ENCODE results near the gene KPNA6.

KPNA6 gene

DNA sequence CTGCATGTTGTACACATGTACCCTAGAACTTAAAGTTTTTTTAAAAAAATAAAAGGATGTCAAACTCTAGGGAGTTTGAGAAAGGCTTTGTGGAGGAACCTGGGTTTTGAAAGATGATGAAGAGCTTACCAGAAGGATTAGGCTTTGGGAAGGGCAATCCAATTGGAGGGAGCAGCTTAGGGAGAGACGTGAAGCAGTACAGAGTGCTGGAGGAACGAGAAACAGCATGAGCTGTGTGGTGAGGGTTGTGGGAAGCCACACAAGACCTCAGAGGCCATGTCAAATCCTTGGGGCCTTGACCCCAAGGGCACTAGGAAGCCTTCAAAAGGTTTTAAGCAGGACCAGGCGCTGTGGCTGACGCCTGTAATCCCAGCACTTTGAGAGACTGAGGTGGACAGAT lies 8.4 kb upstream of the KPNA6 start:
- H3K79me2 ChIP-seq (ENCODE audit: insufficient read depth, low read length) = no peaks in the 10 kb centered on the region
- no peak for ATAC-seq (ENCODE audit: insufficient read depth, low read depth)
- no peak overlapping the region for H3K27ac ChIP-seq (ENCODE audit: low read length)

DNA sequence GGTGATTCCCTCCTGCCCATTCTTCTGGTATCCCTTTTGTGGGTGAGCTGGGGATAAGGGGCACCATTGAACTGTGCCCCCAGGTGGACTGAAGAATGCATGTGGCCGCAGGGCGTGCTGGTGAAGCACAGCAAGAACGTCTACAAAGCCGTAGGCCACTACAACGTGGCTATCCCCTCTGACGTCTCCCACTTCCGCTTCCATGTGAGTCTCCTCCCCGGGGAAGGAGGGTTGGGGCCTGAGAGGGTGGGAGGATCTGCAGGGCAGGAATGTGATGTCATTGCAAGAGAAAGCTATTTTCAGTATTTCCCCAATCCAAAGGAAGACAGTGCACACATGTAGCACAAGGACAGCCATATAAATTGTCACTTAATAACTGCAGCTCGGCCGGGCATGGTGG lies 7.5 kb upstream of the KPNA6 start:
- no peak overlapping the region for H3K27ac ChIP-seq (ENCODE audit: low read length)
- no peaks in the 10 kb centered on the region for H3K27me3 ChIP-seq (ENCODE audit: insufficient read depth, low read length, poor library complexity)
- H3K36me3 ChIP-seq (ENCODE audit: insufficient read depth, low read length) = peaks cover 63% of the 10 kb centered on the region
- H3K4me1 ChIP-seq (ENCODE audit: insufficient read depth, low read length) = no peaks in the 10 kb centered on the region
- H3K9me3 ChIP-seq (ENCODE audit: insufficient read depth, low read length, severe bottlenecking) = no peaks in the 10 kb centered on the region
- DNase-seq = no peak
- no peak overlapping the region for H3K4me3 ChIP-seq (ENCODE audit: low read depth in 1 of 2, low read length in 2 of 2)
- ATAC-seq (ENCODE audit: insufficient read depth, low read depth) = no peak
- no peak overlapping the region for H2AFZ ChIP-seq (ENCODE audit: low read depth, low read length)
- H3K79me2 ChIP-seq (ENCODE audit: insufficient read depth, low read length) = no peaks in the 10 kb centered on the region
- H3K9ac ChIP-seq (ENCODE audit: low read depth, low read length) = no peak overlapping the region
- H3K4me2 ChIP-seq (ENCODE audit: insufficient read depth, low read length) = no peak overlapping the region
- H4K20me1 ChIP-seq (ENCODE audit: insufficient read depth, low read length) = no peaks in the 10 kb centered on the region
- TF ChIP-seq, protein P1, sequence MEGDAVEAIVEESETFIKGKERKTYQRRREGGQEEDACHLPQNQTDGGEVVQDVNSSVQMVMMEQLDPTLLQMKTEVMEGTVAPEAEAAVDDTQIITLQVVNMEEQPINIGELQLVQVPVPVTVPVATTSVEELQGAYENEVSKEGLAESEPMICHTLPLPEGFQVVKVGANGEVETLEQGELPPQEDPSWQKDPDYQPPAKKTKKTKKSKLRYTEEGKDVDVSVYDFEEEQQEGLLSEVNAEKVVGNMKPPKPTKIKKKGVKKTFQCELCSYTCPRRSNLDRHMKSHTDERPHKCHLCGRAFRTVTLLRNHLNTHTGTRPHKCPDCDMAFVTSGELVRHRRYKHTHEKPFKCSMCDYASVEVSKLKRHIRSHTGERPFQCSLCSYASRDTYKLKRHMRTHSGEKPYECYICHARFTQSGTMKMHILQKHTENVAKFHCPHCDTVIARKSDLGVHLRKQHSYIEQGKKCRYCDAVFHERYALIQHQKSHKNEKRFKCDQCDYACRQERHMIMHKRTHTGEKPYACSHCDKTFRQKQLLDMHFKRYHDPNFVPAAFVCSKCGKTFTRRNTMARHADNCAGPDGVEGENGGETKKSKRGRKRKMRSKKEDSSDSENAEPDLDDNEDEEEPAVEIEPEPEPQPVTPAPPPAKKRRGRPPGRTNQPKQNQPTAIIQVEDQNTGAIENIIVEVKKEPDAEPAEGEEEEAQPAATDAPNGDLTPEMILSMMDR (IDR thresholded peaks at IDR 0.05; ENCODE audit: borderline replicate concordance, extremely low read depth, low read length, poor library complexity, severe bottlenecking) = no peak
- TF ChIP-seq EZH2 (IDR thresholded peaks at IDR 0.05; ENCODE audit: borderline replicate concordance, low read depth, low read length, severe bottlenecking) = no peak

More for the DNA sequence above, 8.4 kb upstream of the KPNA6 start:
- H4K20me1 ChIP-seq (ENCODE audit: insufficient read depth, low read length) = no peaks in the 10 kb centered on the region
- TF ChIP-seq, protein P1 (IDR thresholded peaks at IDR 0.05; ENCODE audit: borderline replicate concordance, extremely low read depth, low read length, poor library complexity, severe bottlenecking) = no peak
- TF ChIP-seq EZH2 (IDR thresholded peaks at IDR 0.05; ENCODE audit: borderline replicate concordance, low read depth, low read length, severe bottlenecking) = no peak
- H3K36me3 ChIP-seq (ENCODE audit: insufficient read depth, low read length) = peaks cover 73% of the 10 kb centered on the region
- H3K27me3 ChIP-seq (ENCODE audit: insufficient read depth, low read length, poor library complexity) = no peaks in the 10 kb centered on the region
- no peaks in the 10 kb centered on the region for H3K9me3 ChIP-seq (ENCODE audit: insufficient read depth, low read length, severe bottlenecking)
- H3K9ac ChIP-seq (ENCODE audit: low read depth, low read length) = no peak overlapping the region
- H3K4me3 ChIP-seq (ENCODE audit: low read depth in 1 of 2, low read length in 2 of 2) = no peak overlapping the region
- H3K4me1 ChIP-seq (ENCODE audit: insufficient read depth, low read length) = no peaks in the 10 kb centered on the region
- no peak for DNase-seq
- no peak overlapping the region for H2AFZ ChIP-seq (ENCODE audit: low read depth, low read length)
- H3K4me2 ChIP-seq (ENCODE audit: insufficient read depth, low read length) = no peak overlapping the region

DNA sequence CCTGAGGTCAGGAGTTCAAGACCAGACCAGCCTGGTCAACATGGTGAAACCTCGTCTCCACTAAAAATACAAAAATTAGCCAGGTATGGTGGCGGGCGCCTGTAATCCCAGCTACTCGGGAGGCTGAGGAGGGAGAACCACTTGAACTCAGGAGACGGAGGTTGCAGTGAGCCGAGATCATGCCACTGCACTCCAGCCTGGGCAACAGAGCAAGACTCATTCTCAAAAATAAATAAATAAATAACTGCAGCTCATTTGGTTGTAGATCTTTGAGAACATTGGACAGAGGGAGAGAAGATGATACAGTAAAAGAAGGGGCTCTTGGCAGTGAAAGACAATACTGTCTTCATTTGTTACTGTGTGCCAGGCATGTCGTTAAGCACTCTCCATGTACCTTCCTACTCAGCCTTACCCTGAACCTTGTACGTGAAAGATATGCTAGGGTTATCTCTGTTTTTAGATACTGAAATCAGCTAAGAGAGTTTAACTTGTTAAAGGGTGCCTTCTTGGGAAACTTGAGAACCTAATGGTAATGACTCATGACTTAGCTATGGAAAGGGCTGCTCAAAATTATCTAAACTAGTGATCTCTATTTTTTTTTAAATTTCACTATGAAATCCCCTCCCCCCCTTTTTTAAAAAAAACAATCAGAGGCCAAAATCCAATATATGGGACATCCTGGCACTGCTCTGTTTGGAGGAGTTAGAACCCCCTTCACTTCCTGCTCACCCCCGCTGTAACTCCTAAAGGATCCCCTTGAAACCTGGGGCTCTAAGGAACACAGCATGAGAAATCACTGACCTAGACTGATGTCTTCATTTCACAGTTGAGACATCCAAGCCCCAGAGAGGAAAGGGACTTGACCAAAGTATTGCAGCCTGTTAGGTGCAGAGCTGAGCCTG lies 6.8 kb upstream of the KPNA6 start:
- Histone ChIP-seq H3K79me2 (ENCODE audit: insufficient read depth, low read length) (no peaks in the 10 kb centered on the region), H3K27me3 (ENCODE audit: insufficient read depth, low read length, poor library complexity) (no peaks in the 10 kb centered on the region), H3K4me2 (ENCODE audit: insufficient read depth, low read length) (no peak overlapping the region), H3K9me3 (ENCODE audit: insufficient read depth, low read length, severe bottlenecking) (no peaks in the 10 kb centered on the region), H3K4me3 (ENCODE audit: low read depth in 1 of 2, low read length in 2 of 2) (no peak overlapping the region), H4K20me1 (ENCODE audit: insufficient read depth, low read length) (no peaks in the 10 kb centered on the region), H2AFZ (ENCODE audit: low read depth, low read length) (no peak overlapping the region), H3K9ac (ENCODE audit: low read depth, low read length) (no peak overlapping the region), H3K36me3 (ENCODE audit: insufficient read depth, low read length) (peaks cover 56% of the 10 kb centered on the region), H3K27ac (ENCODE audit: low read length) (no peak overlapping the region), H3K4me1 (ENCODE audit: insufficient read depth, low read length) (no peaks in the 10 kb centered on the region)
- DNase-seq (no peak), ATAC-seq (ENCODE audit: insufficient read depth, low read depth) (no peak)
- TF ChIP-seq, protein P1 (IDR thresholded peaks at IDR 0.05; ENCODE audit: borderline replicate concordance, extremely low read depth, low read length, poor library complexity, severe bottlenecking) = no peak
- TF ChIP-seq EZH2 (IDR thresholded peaks at IDR 0.05; ENCODE audit: borderline replicate concordance, low read depth, low read length, severe bottlenecking) = no peak
